Neural cell (in vitro differentiated cells): ENCODE results near the gene HSPA4L. TPM values are rescaled to one million over a fixed set of nuclear protein-coding genes. Genes with fewer than 3 reads are reported as not detected.

Source experiments
- H2AFZ ChIP-seq: fragments of 200-600, 300-800 bp; sonication (generic), shearing (Covaris generic); 2 replicates; pipeline ENCODE4 v1.6.0; 2014; ENCODE audit warnings: low read depth, mild to moderate bottlenecking, antibody characterized with exemption, low read length, moderate library complexity
- H3F3A ChIP-seq: fragments of 200-600 bp; shearing (Covaris generic); 2 replicates; pipeline ENCODE4 v1.6.1; 2016; ENCODE audit warnings: mild to moderate bottlenecking, moderate library complexity, mixed read lengths, antibody characterized with exemption, low read length; ENCODE audit not compliant: insufficient read depth, poor library complexity, severe bottlenecking
- H3K27ac ChIP-seq: fragments of 200-600, 300-800 bp; sonication (generic), shearing (Covaris generic); 2 replicates; pipeline ENCODE4 v1.5.1; 2014; ENCODE audit warnings: mild to moderate bottlenecking, low read length, moderate library complexity
- H3K27me3 ChIP-seq: fragments of 300-800, 200-600 bp; sonication (generic), shearing (Covaris generic); 2 replicates; pipeline ENCODE4 v1.6.0; 2014; ENCODE audit warnings: mild to moderate bottlenecking, low read depth, low read length, moderate library complexity; ENCODE audit not compliant: insufficient read depth
- H3K36me3 ChIP-seq: fragments of 300-800, 200-600 bp; sonication (generic), shearing (Covaris generic); 2 replicates; pipeline ENCODE4 v1.5.1; 2014; ENCODE audit warnings: mild to moderate bottlenecking, antibody characterized with exemption, low read length, moderate library complexity; ENCODE audit not compliant: insufficient read depth
- H3K4me2 ChIP-seq: fragments of 300-800, 200-600 bp; sonication (generic), shearing (Covaris generic); 2 replicates; pipeline ENCODE4 v1.6.0; 2014; ENCODE audit warnings: mild to moderate bottlenecking, low read length
- H3K4me3 ChIP-seq: fragments of 300-800, 200-600 bp; sonication (generic), shearing (Covaris generic); 2 replicates; pipeline ENCODE4 v1.5.1; 2014; ENCODE audit warnings: mild to moderate bottlenecking, low read length, moderate library complexity
- H3K79me2 ChIP-seq: fragments of 200-600 bp; shearing (Covaris generic); replicated peaks from 2 replicates; pipeline ENCODE4 v1.6.0; 2014; ENCODE audit warnings: mild to moderate bottlenecking, low read length, moderate library complexity; ENCODE audit not compliant: insufficient read depth
- H3K9ac ChIP-seq: fragments of 300-800, 200-600 bp; sonication (generic), shearing (Covaris generic); 2 replicates; pipeline ENCODE4 v1.6.1; 2016; ENCODE audit warnings: mild to moderate bottlenecking, low read length, mixed read lengths
- H3K9me2 ChIP-seq: fragments of 200-600 bp; shearing (Covaris generic); 2 replicates; pipeline ENCODE4 v1.6.1; 2016; ENCODE audit warnings: mild to moderate bottlenecking, low read length, mixed read lengths; ENCODE audit not compliant: insufficient read depth
- H3K9me3 ChIP-seq: fragments of 200-600, 300-800 bp; sonication (generic), shearing (Covaris generic); 2 replicates; pipeline ENCODE4 v1.6.1; 2016; ENCODE audit warnings: mild to moderate bottlenecking, mixed run types, low read length, moderate library complexity, mixed read lengths
- H4K20me1 ChIP-seq: fragments of 200-600 bp; shearing (Covaris generic); 2 replicates; pipeline ENCODE4 v1.6.1; 2016; ENCODE audit warnings: mild to moderate bottlenecking, mixed run types; ENCODE audit not compliant: insufficient read depth
- CTCF ChIP-seq: fragments of 450-650 bp; IDR thresholded peaks from 2 replicates; pipeline ENCODE4 v1.5.1; 2014; ENCODE audit warnings: antibody characterized with exemption, mild to moderate bottlenecking, moderate library complexity; ENCODE audit not compliant: poor library complexity, severe bottlenecking
- EP300 ChIP-seq: fragments of 450-650 bp; conservative IDR thresholded peaks from 2 replicates; pipeline ENCODE4 v1.6.1; 2014; ENCODE audit warnings: antibody characterized with exemption, mild to moderate bottlenecking, moderate library complexity; ENCODE audit not compliant: poor library complexity, severe bottlenecking
- EZH2 ChIP-seq: fragments of 200-600, 300-800 bp; shearing (Covaris generic), sonication (generic); IDR thresholded peaks from 2 replicates; pipeline ENCODE4 v1.6.1; 2014; ENCODE audit warnings: antibody characterized with exemption, low read length, borderline replicate concordance, mild to moderate bottlenecking; ENCODE audit not compliant: insufficient read depth, poor library complexity, severe bottlenecking
- MXI1 ChIP-seq: fragments of 450-650 bp; conservative IDR thresholded peaks from 2 replicates; pipeline ENCODE4 v1.6.1; 2014; ENCODE audit warnings: antibody characterized with exemption, mild to moderate bottlenecking; ENCODE audit not compliant: poor library complexity, severe bottlenecking
- RAD21 ChIP-seq: fragments of 450-650 bp; conservative IDR thresholded peaks from 2 replicates; pipeline ENCODE4 v1.6.1; 2014; ENCODE audit warnings: antibody characterized with exemption, mild to moderate bottlenecking, moderate library complexity
- REST ChIP-seq: IDR thresholded peaks from 2 replicates; pipeline ENCODE4 v1.6.1; 2012; ENCODE audit warnings: borderline replicate concordance
- SMC3 ChIP-seq: fragments of 450-650 bp; conservative IDR thresholded peaks from 2 replicates; pipeline ENCODE4 v1.6.1; 2014; ENCODE audit warnings: antibody characterized with exemption, mild to moderate bottlenecking, moderate library complexity; ENCODE audit not compliant: poor library complexity
- TAF1 ChIP-seq: IDR thresholded peaks from 2 replicates; pipeline ENCODE4 v1.6.1; 2012; ENCODE audit warnings: low read depth
- polyA plus RNA-seq: library from polyadenylated mRNA; depleted of rRNA; stranded (reverse); fragments of >200 nt; gene quantifications from 2 replicates; pipeline ENCODE4 v1.2.3, GENCODE V29; 2014

HSPA4L gene
- polyA plus RNA-seq, 1 donor from 2014 or later, result 12.5 TPM

- no peak overlapping the region for H3K9ac ChIP-seq
- no peak overlapping the region for H2AFZ ChIP-seq
- H3K4me3 ChIP-seq, result no peak overlapping the region
- TF ChIP-seq CTCF (no peak), TAF1 (no peak), EP300 (no peak), REST (no peak), EZH2 (no peak), RAD21 (no peak)
- no peaks in the 10 kb centered on the region for H3K79me2 ChIP-seq
- H3K27me3 ChIP-seq, result no peaks in the 10 kb centered on the region
- peaks cover 7% of the 10 kb centered on the region for H3K36me3 ChIP-seq
- no peaks in the 10 kb centered on the region for H4K20me1 ChIP-seq
- H3K9me2 ChIP-seq, result no peaks in the 10 kb centered on the region
- no peaks in the 10 kb centered on the region for H3F3A ChIP-seq
- no peak overlapping the region for H3K27ac ChIP-seq
- H3K4me2 ChIP-seq, result no peak overlapping the region
- no peaks in the 10 kb centered on the region for H3K9me3 ChIP-seq
Measured at GRCh38 chr4:127822430-127822829, 40.3 kb downstream of the HSPA4L start.

GRCh38 chr4:127828121-127828520 is 46.0 kb downstream of the HSPA4L start:
- H3K9me2 ChIP-seq, result no peaks in the 10 kb centered on the region
- H3K9ac ChIP-seq, result no peak overlapping the region
- no peak overlapping the region for H3K4me3 ChIP-seq
- peaks cover 10% of the 10 kb centered on the region for H3K36me3 ChIP-seq
- H4K20me1 ChIP-seq, result no peaks in the 10 kb centered on the region
- H3K79me2 ChIP-seq, result no peaks in the 10 kb centered on the region
- H3K4me2 ChIP-seq, result no peak overlapping the region
- no peaks in the 10 kb centered on the region for H3F3A ChIP-seq
- TF ChIP-seq MXI1, result no peak
- no peak for TF ChIP-seq TAF1
- no peaks in the 10 kb centered on the region for H3K9me3 ChIP-seq
- H3K27me3 ChIP-seq, result no peaks in the 10 kb centered on the region
- H2AFZ ChIP-seq, result no peak overlapping the region
- no peak overlapping the region for H3K27ac ChIP-seq

GRCh38 chr4:127829014-127829413 is 46.9 kb downstream of the HSPA4L start:
- TF ChIP-seq TAF1 (no peak), RAD21 (no peak), SMC3 (no peak)
- Histone ChIP-seq H3K4me2 (no peak overlapping the region), H4K20me1 (no peaks in the 10 kb centered on the region), H3K27me3 (no peaks in the 10 kb centered on the region), H2AFZ (no peak overlapping the region), H3F3A (no peaks in the 10 kb centered on the region), H3K9ac (no peak overlapping the region), H3K36me3 (peaks cover 5% of the 10 kb centered on the region), H3K79me2 (no peaks in the 10 kb centered on the region), H3K27ac (no peak overlapping the region), H3K4me3 (no peak overlapping the region), H3K9me3 (no peaks in the 10 kb centered on the region), H3K9me2 (no peaks in the 10 kb centered on the region)
